Loucy (cell line): ENCODE results near the gene ARID1B.

Experiments
- H2AFZ ChIP-seq: fragments of 200-600 bp; sonication (generic); 2 replicates; pipeline ENCODE4 v1.6.0; 2016; ENCODE audit warnings: antibody characterized with exemption, mild to moderate bottlenecking, low read length, moderate library complexity
- H3F3A ChIP-seq: fragments of 200-600 bp; 2 replicates; pipeline ENCODE4 v1.6.0; 2016; ENCODE audit warnings: antibody characterized with exemption, low read depth, mild to moderate bottlenecking
- H3K27me3 ChIP-seq: fragments of 200-600 bp; sonication (generic); 2 replicates; pipeline ENCODE4 v1.6.1; 2014; ENCODE audit warnings: low read length, mild to moderate bottlenecking; ENCODE audit not compliant: insufficient read depth, poor library complexity, severe bottlenecking
- H3K36me3 ChIP-seq: fragments of 200-600 bp; sonication (generic); 2 replicates; pipeline ENCODE4 v1.6.1; 2016; ENCODE audit warnings: low read length; ENCODE audit not compliant: insufficient read depth
- H3K4me1 ChIP-seq: fragments of 200-600 bp; sonication (generic); 2 replicates; pipeline ENCODE4 v1.5.1; 2014; ENCODE audit warnings: low read length, mild to moderate bottlenecking; ENCODE audit not compliant: insufficient read depth, poor library complexity, severe bottlenecking
- H3K4me2 ChIP-seq: fragments of 200-600 bp; sonication (generic); 2 replicates; pipeline ENCODE4 v1.6.0; 2014; ENCODE audit warnings: antibody characterized with exemption, low read length, low read depth, mild to moderate bottlenecking; ENCODE audit not compliant: poor library complexity, severe bottlenecking
- H3K4me3 ChIP-seq: fragments of 200-600 bp; sonication (generic); 2 replicates; pipeline ENCODE4 v1.5.1; 2014; ENCODE audit warnings: low read length, mild to moderate bottlenecking, mixed read lengths; ENCODE audit not compliant: poor library complexity, severe bottlenecking
- H3K79me2 ChIP-seq: fragments of 200-600 bp; sonication (generic); 2 replicates; pipeline ENCODE4 v1.6.1; 2014; ENCODE audit warnings: low read length; ENCODE audit not compliant: insufficient read depth
- H3K9ac ChIP-seq: fragments of 200-600 bp; sonication (generic); 2 replicates; pipeline ENCODE4 v1.6.0; 2014; ENCODE audit warnings: mild to moderate bottlenecking, low read depth, low read length, moderate library complexity; ENCODE audit not compliant: poor library complexity, severe bottlenecking
- H3K9me2 ChIP-seq: fragments of 200-600 bp; sonication (generic); replicated peaks from 2 replicates; pipeline ENCODE4 v1.6.1; 2016; ENCODE audit warnings: low read depth, low read length, mixed read lengths
- H3K9me3 ChIP-seq: fragments of 200-600 bp; sonication (generic); 2 replicates; pipeline ENCODE4 v1.6.1; 2014; ENCODE audit warnings: mild to moderate bottlenecking, antibody characterized with exemption, low read length, low read depth; ENCODE audit not compliant: insufficient read depth
- H4K20me1 ChIP-seq: fragments of 200-600 bp; sonication (generic); 2 replicates; pipeline ENCODE4 v1.6.0; 2014; ENCODE audit warnings: antibody characterized with exemption, low read length, mild to moderate bottlenecking; ENCODE audit not compliant: insufficient read depth, poor library complexity, severe bottlenecking
- EZH2phosphoT487 ChIP-seq: fragments of 200-600 bp; IDR thresholded peaks from 2 replicates; pipeline ENCODE4 v1.6.1; 2018; ENCODE audit warnings: antibody characterized with exemption, mild to moderate bottlenecking, moderate library complexity, borderline replicate concordance
- TF ChIP-seq, protein P1 (sequence below): fragments of 200-600 bp; sonication (generic); conservative IDR thresholded peaks from 2 replicates; pipeline ENCODE4 v1.5.1; 2014; ENCODE audit warnings: mild to moderate bottlenecking, antibody characterized with exemption, low read length

Gene ARID1B

DNA sequence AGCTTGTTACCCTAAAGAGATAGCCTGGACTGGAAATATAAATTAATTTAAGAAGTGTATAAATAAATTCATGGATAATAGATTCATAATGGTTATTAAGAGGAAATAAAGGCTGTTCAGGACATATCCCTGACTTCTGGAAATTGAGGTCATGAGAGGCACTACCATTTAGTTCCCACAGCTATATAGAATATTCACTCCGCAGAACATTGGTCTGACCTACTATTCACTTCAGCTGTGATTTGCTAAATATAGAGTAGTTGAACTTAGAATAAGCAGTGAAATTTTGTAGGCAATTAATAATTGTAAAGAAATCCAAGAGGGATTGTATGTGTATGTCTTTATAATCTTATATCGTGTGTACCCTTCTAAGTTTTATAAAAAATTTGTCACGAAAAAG, 112.8 kb downstream of the ARID1B start:
- no peaks in the 10 kb centered on the region for H3K9me2 ChIP-seq
- H4K20me1 ChIP-seq: peaks cover 72% of the 10 kb centered on the region
- H3K4me3 ChIP-seq: no peak overlapping the region
- H2AFZ ChIP-seq: no peak overlapping the region
- H3K79me2 ChIP-seq: peaks cover 100% of the 10 kb centered on the region
- no peaks in the 10 kb centered on the region for H3F3A ChIP-seq
- no peak overlapping the region for H3K9ac ChIP-seq
- no peaks in the 10 kb centered on the region for H3K4me1 ChIP-seq
- H3K4me2 ChIP-seq: no peak overlapping the region
- 0 out of 2 replicates have a peak, but pooled peaks cover 2% of the 10 kb centered on the region for H3K36me3 ChIP-seq
- TF ChIP-seq EZH2phosphoT487: no peak
- TF ChIP-seq, protein P1, sequence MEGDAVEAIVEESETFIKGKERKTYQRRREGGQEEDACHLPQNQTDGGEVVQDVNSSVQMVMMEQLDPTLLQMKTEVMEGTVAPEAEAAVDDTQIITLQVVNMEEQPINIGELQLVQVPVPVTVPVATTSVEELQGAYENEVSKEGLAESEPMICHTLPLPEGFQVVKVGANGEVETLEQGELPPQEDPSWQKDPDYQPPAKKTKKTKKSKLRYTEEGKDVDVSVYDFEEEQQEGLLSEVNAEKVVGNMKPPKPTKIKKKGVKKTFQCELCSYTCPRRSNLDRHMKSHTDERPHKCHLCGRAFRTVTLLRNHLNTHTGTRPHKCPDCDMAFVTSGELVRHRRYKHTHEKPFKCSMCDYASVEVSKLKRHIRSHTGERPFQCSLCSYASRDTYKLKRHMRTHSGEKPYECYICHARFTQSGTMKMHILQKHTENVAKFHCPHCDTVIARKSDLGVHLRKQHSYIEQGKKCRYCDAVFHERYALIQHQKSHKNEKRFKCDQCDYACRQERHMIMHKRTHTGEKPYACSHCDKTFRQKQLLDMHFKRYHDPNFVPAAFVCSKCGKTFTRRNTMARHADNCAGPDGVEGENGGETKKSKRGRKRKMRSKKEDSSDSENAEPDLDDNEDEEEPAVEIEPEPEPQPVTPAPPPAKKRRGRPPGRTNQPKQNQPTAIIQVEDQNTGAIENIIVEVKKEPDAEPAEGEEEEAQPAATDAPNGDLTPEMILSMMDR: no peak
- H3K27me3 ChIP-seq: no peaks in the 10 kb centered on the region
- H3K9me3 ChIP-seq: no peaks in the 10 kb centered on the region

DNA sequence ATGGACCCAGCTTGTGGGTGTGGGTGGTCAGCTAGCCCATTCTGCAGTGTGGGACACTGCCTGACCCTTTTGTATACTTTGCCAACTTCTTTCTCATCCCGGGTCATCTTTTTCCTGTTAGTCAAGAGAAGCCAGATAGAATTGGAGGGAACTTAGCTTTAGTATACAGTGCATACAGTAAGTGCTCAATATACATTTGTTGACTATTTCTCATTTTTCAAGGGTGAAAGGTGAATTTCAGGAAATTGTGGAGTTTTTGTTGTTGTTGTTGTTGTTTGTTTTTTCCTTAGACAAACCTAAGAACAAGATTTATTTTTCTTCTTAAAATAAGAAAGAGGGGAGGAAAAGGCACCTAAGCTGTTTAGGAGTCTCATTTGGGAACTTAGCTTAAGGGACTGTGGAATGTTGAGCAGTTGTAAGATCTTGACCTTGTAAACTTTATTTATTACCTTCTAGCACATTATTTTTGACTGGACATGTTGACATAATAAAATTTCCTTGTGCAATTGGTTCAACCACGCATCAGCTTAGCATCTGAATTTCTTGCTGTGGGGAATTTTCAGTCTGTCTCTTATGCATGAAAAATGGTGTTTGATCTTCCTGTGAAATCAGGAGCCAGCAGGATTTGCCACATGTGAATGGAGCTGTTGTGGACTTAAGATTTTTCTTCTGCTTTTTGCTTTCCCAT, 113.6 kb downstream of the ARID1B start:
- Histone ChIP-seq H3K27me3 (no peaks in the 10 kb centered on the region), H4K20me1 (peaks cover 70% of the 10 kb centered on the region), H3F3A (no peaks in the 10 kb centered on the region), H3K9me2 (no peaks in the 10 kb centered on the region), H3K4me2 (no peak overlapping the region), H3K4me1 (no peaks in the 10 kb centered on the region), H3K9me3 (no peaks in the 10 kb centered on the region), H3K4me3 (no peak overlapping the region), H2AFZ (no peak overlapping the region), H3K79me2 (peaks cover 100% of the 10 kb centered on the region), H3K9ac (no peak overlapping the region), H3K36me3 (0 out of 2 replicates have a peak, but pooled peaks cover 2% of the 10 kb centered on the region)
- TF ChIP-seq EZH2phosphoT487: no peak
- TF ChIP-seq, protein P1: no peak

DNA sequence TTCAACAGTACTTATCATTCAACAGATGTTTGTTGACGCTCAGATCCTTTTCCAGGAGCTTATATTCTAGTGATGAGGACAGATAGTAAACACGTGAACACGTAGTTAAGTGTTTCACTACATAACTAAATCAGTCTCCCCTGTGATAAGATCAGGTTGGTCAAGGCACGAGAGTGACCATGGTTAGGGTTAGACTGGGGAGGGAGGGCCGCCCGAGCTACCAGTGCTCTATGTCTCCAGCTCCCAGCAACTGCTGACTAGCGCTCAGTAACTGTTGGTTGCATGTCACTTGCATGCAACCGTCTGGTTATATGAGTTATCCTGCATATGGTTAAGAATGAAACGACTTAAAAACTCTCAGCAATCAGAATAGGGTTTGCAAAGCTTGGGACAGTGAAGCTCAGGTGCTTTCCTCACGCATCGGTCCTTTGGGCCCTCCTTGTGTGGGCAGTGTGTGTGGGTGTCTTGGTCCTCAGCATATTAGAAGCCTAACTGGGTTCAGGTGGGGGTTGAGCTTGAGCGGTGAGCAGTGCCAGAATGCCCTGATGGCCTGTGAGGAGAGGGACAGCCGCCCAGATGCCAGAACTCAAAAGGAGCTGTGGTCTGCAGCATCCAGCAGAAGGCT, 120.8 kb downstream of the ARID1B start:
- Histone ChIP-seq H4K20me1 (peaks cover 56% of the 10 kb centered on the region), H3F3A (no peaks in the 10 kb centered on the region), H3K9me2 (no peaks in the 10 kb centered on the region), H3K4me1 (peaks cover 36% of the 10 kb centered on the region), H3K4me3 (no peak overlapping the region), H3K27me3 (no peaks in the 10 kb centered on the region), H3K9me3 (no peaks in the 10 kb centered on the region), H2AFZ (no peak overlapping the region), H3K79me2 (peaks cover 91% of the 10 kb centered on the region), H3K9ac (no peak overlapping the region), H3K4me2 (no peak overlapping the region), H3K36me3 (0 out of 2 replicates have a peak, but pooled peaks cover 7% of the 10 kb centered on the region)
- no peak for TF ChIP-seq EZH2phosphoT487
- TF ChIP-seq, protein P1: no peak
